Subcutaneous adipose tissue (tissue), 4 donors: ENCODE results near the gene C6orf47. TPM values are rescaled to one million over a fixed set of nuclear protein-coding genes. Genes with fewer than 3 reads are reported as not detected.

Experiments
- total RNA-seq, 4 donors: library from RNA; depleted of rRNA; stranded (reverse); fragments of >200 nt; gene quantifications; one replicate each; pipeline ENCODE4 v1.1.0, GENCODE V29; 2016
- TF ChIP-seq, protein P1 (sequence below): fragments of 450-650 bp; IDR thresholded peaks from one replicate; pipeline ENCODE4 v1.5.1; 2016; ENCODE audit warnings: low read depth, mild to moderate bottlenecking, control low read depth, antibody characterized with exemption, moderate library complexity

The C6orf47 gene
- total RNA-seq, 4 donors from 2014 or later, result 12.9 to 19.2 (median 15.7) TPM

GRCh38 chr6:31683591-31683990 lies 23.0 kb upstream of the C6orf47 start:
- TF ChIP-seq, protein P1, sequence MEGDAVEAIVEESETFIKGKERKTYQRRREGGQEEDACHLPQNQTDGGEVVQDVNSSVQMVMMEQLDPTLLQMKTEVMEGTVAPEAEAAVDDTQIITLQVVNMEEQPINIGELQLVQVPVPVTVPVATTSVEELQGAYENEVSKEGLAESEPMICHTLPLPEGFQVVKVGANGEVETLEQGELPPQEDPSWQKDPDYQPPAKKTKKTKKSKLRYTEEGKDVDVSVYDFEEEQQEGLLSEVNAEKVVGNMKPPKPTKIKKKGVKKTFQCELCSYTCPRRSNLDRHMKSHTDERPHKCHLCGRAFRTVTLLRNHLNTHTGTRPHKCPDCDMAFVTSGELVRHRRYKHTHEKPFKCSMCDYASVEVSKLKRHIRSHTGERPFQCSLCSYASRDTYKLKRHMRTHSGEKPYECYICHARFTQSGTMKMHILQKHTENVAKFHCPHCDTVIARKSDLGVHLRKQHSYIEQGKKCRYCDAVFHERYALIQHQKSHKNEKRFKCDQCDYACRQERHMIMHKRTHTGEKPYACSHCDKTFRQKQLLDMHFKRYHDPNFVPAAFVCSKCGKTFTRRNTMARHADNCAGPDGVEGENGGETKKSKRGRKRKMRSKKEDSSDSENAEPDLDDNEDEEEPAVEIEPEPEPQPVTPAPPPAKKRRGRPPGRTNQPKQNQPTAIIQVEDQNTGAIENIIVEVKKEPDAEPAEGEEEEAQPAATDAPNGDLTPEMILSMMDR, result no peak

- TF ChIP-seq, protein P1, result no peak
Measured at GRCh38 chr6:31681135-31681671, 20.6 kb upstream of the C6orf47 start.

DNA sequence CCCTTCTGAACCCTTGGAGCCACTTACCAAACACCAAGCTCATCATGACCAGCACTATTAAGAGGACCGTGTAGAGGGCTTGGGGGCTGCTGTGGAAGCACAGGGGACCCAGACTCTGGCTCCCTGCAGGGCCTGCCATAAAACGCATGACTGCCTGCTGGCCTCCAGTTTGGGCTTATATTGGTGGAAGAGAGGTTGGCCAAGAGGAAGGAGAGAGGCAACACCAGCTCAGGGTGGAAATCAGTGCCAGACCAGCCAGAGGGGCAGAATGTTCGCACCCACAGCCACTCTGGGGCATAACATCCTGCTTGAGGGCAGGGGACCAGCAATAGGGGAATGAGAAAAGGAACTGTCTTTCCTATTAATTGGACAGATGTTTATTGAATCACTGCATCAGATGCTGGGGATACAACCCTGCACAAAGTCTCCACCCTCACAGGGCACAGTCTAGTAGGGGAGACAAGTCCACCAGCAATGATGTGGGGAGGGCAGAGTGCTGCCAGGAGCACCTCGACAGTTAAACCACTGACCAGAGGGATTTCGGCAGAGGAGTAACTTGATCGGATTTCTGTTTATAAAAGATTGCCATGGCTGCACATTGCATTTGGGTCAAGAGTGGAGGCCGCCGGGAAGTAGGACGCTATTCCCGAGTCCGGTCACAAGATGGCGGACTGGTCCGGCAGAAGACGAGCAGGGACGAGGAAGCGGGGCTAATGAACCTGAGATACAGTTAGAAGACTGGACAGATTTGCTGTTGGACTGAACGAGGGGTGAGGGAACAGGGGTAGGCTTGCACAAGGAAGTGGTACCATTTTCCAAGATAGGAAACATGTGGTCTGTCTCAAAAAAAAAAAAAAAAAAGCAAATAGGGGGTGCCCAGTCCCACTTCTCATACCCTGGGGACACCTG lies 19.9 kb upstream of the C6orf47 start, which contains the start of gene LY6G5C:
TSS of gene LY6G5C (minus strand) at position 842 of the 909 bp plus-strand sequence. CDS start at position 148, 694 bp downstream.
- TF ChIP-seq, protein P1, result no peak

DNA sequence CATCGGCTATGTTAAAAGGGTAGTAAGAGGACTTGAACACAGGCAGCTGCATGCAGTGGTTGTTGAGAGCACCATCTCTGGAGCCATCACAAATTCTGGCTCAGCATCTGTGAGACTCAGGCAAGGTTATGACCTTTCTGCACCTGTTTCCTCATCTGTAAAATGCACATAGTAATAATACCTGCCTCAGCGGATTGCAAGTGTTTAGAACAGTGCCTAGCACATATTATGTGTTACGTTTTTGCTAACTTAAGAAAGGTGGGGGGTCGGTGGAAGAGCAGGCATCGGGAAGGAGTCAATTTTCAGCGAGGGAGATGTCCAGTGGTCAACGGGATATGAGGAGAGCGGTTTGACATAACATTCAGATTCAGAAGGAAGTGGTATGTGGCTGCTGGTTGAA lies 17.4 kb upstream of the C6orf47 start:
- TF ChIP-seq, protein P1, result no peak

- TF ChIP-seq, protein P1, result no peak
Measured at GRCh38 chr6:31676904-31677303, 16.3 kb upstream of the C6orf47 start.

DNA sequence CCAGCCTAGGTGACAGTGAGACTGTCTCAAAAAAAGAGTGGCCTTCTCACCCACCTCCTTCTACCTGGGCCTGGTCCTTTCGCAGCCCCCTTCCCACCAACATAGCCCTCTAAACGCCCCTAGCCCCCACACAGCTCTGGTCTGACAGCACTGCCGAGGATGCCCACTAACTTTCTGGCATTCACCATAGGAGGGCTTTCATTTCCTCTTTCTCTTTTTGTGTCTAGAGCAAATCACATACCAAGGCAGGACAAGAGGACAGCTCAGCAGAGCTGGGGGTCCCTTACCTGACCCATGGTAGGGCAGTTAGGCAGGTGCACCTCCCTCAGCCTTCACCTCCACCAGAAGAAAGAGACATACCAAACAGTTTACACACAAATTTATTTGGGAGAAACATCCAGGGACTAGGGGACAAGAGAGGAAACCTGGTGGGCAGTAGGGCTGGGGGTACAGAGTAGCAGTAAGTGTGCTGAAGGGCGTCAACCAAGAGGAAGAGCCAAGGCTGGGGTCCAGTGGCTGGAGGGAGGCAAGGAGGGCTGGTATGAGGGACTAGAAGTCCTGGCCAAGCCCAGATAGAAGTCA lies 15.8 kb upstream of the C6orf47 start:
- TF ChIP-seq, protein P1, result no peak

DNA sequence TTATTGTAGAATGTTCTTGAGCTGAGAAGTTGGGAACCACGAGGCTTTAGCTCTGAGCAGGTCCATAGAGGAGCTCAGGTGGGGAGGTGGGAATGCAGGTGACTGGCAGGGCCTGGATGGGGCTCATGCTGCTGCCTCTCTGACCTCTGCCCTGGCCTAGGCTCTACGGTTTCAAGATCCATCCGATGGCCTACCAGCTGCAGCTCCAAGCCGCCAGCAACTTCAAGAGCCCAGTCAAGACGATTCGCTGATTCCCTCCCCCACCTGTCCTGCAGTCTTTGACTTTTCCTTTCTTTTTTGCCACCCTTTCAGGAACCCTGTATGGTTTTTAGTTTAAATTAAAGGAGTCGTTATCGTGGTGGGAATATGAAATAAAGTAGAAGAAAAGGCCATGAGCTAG lies 9.1 kb upstream of the C6orf47 start, which contains the start of gene LY6G5B:
TSS of gene LY6G5B (plus strand) at position 301 of the 400 bp plus-strand sequence. CDS start 975 bp downstream, outside the sequence.
- TF ChIP-seq, protein P1, result no peak
